Urinary bladder (tissue), 4 donors: ENCODE data around the gene SLC26A8. TPM values are rescaled to one million over a fixed set of nuclear protein-coding genes. Genes with fewer than 3 reads are reported as not detected.
"Not testable (repeated sequence)": the region's sequence is repeated elsewhere in the genome, so short reads cannot be mapped to it uniquely, and the experiment has no call there.

Experiments
- DNase-seq: peaks from one replicate; pipeline ENCODE4 v3.0.0-alpha.2; 2015; ENCODE audit errors: extremely low spot score
- H3K27ac ChIP-seq: one replicate; pipeline ENCODE4 v1.5.1; 2013; ENCODE audit warnings: low read depth, mild to moderate bottlenecking, moderate library complexity
- H3K36me3 ChIP-seq: one replicate; pipeline ENCODE4 v1.6.1; 2013; ENCODE audit warnings: mild to moderate bottlenecking, moderate library complexity; ENCODE audit not compliant: insufficient read depth
- H3K4me1 ChIP-seq: one replicate; pipeline ENCODE4 v1.6.1; 2013; ENCODE audit warnings: mild to moderate bottlenecking, moderate library complexity; ENCODE audit not compliant: insufficient read depth
- H3K4me3 ChIP-seq: one replicate; pipeline ENCODE4 v1.5.1; 2013; ENCODE audit warnings: low read depth, low read length
- WGBS: extraction: QIAGEN DNeasy Blood & Tissue Kit; methylation state at CpG from one replicate; pipeline ENCODE4 v1.1.7; 2013; 5-methylcytosine and 5-hydroxymethylcytosine counted together
- polyA plus RNA-seq: library from polyadenylated mRNA; stranded (reverse); fragments of 200-250 nt; gene quantifications from one replicate; pipeline ENCODE4 v1.2.3, GENCODE V29; 2013
- total RNA-seq: library from RNA; depleted of rRNA; stranded (reverse); fragments of >200 nt; gene quantifications from one replicate; pipeline ENCODE4 v1.2.3, GENCODE V29; 2014
- donor health status: healthy with polysubstance abuse.
- donor health status: healthy.

Gene SLC26A8
- total and polyA plus RNA-seq, 2 donors: 0.09 to 0.11 TPM

DNA sequence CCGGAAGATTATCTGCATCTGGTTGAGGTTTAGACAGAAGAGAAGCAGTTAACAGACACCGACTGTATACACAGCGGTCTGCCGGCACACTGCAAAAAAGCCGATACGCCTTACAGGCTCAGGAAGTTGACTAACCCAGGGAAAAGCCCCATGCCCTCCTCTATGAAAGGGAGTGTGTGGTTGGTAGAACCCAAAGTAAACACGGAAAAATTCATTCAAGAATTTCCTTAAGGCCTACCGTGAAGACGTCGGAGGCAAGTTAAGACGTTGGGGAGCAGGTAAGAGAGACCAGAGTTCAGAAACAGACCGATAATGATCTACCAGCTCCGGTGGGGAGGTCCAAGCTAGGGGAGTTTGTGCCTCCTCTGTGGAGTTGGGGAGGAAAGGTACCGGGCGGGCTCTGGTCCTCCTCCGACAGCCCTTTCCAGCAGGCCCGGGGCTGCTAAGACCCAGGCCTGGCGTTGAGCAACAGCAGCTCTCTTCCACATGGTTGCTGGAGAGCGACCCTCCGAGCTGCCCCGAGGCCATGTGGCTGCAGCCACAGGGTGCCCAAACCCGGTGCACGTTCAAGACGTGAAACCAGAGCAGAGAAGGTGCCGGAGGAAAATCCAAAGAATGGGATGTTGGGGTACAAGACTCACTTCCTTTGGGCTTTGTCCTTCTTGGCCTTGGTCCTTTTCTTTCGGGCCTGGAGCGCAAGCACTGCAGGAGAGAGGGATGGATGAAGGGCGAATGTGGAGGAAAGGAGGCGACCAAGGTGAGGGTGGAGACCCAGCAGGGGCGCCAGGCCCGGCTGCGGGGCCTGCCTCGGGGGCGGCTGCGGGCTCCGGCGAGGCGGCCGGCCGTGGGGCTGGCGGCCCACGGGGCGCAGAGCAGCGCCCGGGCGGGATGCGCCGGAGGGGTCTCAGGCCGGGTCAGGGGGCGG is 104.4 kb downstream of the SLC26A8 start:
- DNase-seq: no peak
- no peaks in the 10 kb centered on the region for H3K36me3 ChIP-seq
- H3K27ac ChIP-seq: peak overlapping the region; percentile 53
- 1% methylated on average over 50 of the region's 50 CpGs for WGBS
- no peaks in the 10 kb centered on the region for H3K4me1 ChIP-seq
- peak overlapping the region; percentile 99 for H3K4me3 ChIP-seq

DNA sequence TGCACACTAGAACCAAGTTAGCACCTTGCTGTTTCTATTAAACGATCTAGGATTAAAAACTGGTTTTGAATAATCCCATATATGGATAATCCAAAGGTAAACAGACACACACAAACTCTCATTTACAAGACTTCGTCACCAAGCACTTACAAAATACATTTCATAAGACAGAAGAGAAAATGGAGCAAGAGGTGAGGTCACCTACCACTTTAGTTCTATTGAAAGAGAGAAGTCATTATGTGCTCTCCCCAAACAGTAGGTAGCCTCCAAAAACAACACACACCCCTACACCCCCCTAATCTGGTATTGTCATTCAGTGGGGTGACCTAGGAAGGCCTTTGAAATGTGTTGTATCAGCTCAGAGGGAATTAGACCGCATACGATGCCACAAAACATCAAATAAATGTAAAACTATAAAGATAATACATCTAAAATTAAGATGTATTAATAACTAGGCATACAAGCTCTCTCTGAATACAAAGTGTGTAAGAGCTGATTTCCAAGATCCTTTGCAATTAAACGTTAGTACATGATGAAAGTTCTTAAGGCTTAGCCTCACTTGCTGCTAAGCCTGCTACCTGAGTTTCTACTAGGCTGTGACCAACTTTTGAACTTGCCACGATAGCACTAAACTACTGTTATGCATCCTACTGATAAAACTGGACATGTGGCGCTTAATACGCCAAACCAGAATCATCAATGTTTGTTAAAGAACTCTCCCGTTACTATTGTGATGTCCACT is 105.2 kb downstream of the SLC26A8 start:
- H3K4me1 ChIP-seq: no peaks in the 10 kb centered on the region
- H3K27ac ChIP-seq: peak overlapping the region; percentile 53
- H3K36me3 ChIP-seq: no peaks in the 10 kb centered on the region
- DNase-seq: no peak
- H3K4me3 ChIP-seq: peak overlapping the region; percentile 99
- WGBS: 28% methylated on average over 9 of the region's 9 CpGs

DNA sequence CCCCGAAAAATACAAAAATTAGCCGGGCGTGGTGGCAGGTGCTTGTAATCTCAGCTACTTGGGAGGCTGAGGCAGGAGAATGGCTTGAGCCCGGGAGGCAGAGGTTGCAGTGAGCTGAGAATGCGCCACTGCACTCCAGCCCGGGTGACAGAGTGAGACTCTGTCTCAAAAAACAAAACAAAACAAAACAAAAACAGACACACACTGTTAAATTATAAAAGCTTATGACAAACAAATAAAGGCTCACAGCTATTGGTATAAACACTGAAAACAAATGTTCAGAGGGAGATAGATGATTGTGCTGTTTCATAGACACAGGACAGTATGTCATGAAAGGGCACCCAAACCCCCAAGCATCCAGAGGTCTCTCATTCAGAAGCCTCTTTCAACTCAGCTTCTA is 107.5 kb downstream of the SLC26A8 start:
- H3K4me3 ChIP-seq, DNase-seq, H3K36me3 ChIP-seq, H3K4me1 ChIP-seq, H3K27ac ChIP-seq: not testable (repeated sequence)
- WGBS: 91% methylated on average over 6 of the region's 6 CpGs

DNA sequence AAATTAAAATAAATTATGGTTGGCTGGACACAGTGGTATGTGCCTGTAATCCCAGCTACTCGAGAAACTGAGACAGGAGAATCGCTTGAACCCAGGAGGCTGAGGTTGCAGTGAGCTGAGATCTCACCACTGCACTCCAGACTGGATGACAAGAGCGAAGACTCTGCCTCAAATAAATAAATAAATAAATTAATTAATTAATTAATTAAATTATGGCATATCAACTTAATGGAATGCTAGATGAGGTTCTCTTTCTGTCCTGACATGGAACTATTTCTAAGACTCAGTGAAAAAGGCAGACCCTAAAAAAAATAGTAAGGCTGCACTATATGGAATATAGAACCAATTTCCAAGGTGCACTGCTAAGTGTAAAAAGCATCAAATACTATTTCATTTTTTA is 108.4 kb downstream of the SLC26A8 start:
- Histone ChIP-seq H3K27ac (no peak overlapping the region), H3K4me3 (no peak overlapping the region), H3K36me3 (no peaks in the 10 kb centered on the region), H3K4me1 (no peaks in the 10 kb centered on the region)
- 93% methylated on average over 3 of the region's 3 CpGs for WGBS
- no peak for DNase-seq

DNA sequence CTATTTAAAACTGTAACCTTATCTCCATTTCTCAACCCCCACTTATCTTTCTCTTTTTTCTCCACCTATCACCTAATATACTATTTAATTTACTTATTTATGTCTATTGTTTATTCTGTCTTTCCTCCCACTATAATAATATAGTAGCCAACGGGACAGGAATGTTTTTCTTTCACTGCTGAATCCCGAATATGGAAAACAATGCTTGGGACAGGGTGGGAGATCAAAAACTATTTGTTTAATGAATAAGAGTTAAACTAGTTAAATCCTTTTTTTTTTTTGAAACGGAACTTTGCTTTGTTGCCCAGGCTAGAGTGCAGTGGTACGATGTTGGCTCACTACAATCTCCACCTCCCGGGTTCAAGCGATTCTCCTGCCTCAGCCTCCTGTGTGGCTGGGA is 109.9 kb downstream of the SLC26A8 start:
- no peak for DNase-seq
- 89% methylated on average over 6 of the region's 6 CpGs for WGBS
- no peak overlapping the region for H3K4me3 ChIP-seq
- no peaks in the 10 kb centered on the region for H3K36me3 ChIP-seq
- no peak overlapping the region for H3K27ac ChIP-seq
- no peaks in the 10 kb centered on the region for H3K4me1 ChIP-seq

DNA sequence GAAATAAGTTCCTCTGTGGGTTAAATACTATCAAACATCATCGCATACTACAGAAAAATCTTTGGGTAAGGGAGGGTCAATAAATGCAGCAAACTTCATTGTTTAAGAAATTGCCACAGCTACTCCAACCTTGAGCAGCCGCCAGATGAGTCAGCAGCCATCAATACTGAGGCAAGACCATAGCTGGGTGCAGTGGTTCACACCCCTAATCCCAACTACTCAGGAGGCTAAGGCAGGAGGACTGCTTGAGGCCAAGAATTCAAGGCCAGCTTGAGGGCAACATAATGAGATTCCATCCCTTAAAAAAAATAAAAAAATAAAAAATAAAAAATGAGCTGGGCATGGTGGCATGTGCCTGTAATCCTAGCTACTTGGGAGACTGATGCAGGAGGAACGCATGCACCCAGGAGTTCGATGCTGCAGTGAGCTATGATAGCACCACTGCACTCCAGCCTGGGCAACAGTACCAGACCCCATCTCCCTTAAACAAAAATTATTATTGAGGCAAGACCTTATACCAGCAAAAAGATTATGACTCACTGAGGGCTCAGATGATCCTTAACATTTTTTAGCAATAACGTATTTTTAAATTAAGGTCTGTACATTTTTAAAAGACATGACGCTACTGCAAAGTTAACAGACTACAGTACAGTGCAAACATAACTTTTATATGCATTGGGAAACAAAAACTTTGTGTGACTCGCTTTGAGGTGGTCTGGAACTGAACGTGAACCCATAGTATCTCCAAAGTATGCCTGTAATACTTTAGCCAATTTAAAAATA is 112.4 kb downstream of the SLC26A8 start:
- 93% methylated on average over 8 of the region's 8 CpGs for WGBS
- no peak for DNase-seq
- Histone ChIP-seq H3K4me1 (no peaks in the 10 kb centered on the region), H3K27ac (no peak overlapping the region), H3K4me3 (no peak overlapping the region), H3K36me3 (peaks cover 1% of the 10 kb centered on the region)

DNA sequence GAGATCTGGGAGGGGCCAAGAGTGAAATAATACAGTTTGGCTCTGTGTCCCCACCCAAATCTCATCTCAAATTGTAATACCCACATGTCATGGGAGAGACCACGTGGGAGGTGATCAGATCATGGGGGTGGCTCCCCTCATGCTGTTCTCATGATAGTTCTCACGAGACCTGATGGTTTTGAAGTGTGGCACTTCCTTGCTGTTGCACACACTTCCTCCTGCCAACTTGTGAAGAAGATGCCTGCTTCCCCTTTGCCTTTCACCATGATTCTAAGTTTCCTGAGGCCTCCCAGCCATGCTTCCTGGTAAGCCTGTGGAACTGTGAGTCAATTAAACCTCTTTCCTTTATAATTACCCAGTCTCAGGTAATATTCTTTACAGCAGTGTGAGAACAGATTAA is 114.9 kb downstream of the SLC26A8 start:
- not testable (repeated sequence) for H3K4me1 ChIP-seq

DNA sequence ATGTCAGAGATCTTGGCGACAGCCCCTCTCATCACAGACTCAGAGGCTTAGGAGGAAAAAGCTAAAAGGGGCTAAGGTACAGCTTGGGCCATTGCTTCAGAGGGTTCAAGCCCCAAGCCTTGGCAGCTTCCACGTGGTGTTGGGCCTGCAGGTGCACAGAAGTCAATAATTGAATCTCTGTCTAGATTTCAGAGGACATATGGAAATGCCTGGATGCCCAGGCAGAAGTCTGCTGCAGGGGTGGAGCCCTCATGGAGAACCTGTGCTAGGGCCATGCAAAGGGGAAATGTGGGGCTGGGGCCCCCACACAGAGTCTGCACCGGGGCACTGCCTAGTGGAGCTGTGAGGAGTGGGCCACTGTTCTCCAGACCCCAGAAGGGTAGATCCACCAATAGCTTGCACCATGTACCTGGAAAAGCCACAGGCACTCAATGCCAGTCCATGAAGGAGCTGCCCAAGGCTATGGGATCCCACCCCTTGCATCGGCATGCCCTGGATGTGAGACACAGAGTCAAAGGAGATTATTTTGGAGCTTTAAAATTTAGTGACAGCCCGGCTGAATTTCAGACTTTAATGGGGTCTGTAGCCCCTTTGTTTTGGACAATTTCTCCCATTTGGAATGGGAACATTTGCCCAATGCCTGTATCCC is 115.6 kb downstream of the SLC26A8 start:
- 99% methylated on average over 5 of the region's 5 CpGs for WGBS

More for the DNA sequence above, 114.9 kb downstream of the SLC26A8 start:
- not testable (repeated sequence) for H3K36me3 ChIP-seq, H3K4me3 ChIP-seq, DNase-seq, H3K27ac ChIP-seq
- WGBS: 97% methylated on average over 2 of the region's 2 CpGs

DNA sequence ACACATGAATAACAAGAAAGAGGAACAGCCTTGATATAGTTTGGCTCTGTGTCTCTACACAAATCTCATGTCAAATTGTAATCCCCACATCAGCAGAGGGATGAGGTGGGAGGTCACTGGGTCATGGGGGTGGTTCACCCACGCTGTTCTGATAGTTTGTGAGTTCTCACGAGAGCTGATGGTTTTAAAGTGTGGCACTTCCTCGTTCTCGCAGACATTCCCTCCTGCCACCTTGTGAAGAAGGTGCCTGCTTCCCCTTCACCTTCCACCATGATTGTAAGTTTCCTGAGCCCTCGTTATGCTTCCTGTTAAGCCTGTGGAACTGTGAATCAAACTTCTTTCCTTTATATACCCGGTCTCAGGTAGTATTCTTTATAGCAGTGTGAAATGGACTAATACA is 116.7 kb downstream of the SLC26A8 start:
- DNase-seq: no peak
- H3K4me3 ChIP-seq: no peak overlapping the region
- H3K36me3 ChIP-seq: peaks cover 1% of the 10 kb centered on the region
- 82% methylated on average over 6 of the region's 6 CpGs for WGBS
- no peaks in the 10 kb centered on the region for H3K4me1 ChIP-seq
- no peak overlapping the region for H3K27ac ChIP-seq

More for the DNA sequence above, 115.6 kb downstream of the SLC26A8 start:
- DNase-seq, H3K4me3 ChIP-seq, H3K4me1 ChIP-seq, H3K36me3 ChIP-seq, H3K27ac ChIP-seq: not testable (repeated sequence)

DNA sequence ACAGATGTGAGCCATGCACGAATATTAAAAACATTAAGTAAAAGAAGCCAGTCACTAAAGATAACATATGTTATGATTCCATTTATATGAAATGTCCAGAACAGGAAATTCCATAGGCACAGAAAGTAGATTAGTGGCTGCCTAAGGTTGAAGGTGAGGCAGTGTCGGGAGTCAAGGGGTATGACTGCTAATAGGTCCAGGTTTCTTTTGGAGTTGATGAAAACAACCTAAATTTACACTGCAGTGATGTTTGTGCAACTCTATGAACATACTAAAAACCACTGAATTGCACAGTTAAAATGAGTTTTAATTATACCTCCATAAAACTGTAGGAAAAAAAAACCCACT is 118.0 kb downstream of the SLC26A8 start:
- peaks cover 1% of the 10 kb centered on the region for H3K36me3 ChIP-seq
- 61% methylated on average over 2 of the region's 2 CpGs for whole genome bisulfite sequencing

DNA sequence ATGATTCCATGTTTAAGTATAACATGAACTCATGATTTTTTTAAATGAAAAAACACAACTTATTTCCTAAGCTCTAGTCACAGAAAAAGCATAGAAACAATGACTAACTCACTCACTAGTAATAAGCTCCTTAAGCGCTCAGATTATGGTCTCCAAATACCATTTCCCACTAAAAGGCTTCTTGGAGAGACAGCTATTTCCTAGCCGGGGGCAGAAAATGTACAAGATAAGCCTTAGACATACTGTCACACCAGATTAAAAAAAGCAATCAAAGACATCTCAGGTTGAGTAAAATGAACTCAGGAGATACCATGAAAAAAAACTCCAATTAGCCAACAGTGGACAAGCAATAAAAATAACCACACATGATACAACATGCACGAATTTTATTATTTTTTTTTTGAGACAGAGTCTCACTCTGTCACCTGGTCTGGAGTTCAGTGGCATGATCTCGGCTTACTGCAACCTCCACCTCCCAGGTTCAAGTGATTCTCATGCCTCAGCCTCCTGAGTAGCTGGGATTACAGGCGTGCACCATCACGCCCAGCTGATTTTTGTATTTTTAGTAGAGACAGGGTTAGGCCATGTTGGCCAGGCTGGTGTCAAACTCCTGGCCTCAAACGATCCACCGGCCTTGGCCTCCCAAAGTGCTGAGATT is 118.5 kb downstream of the SLC26A8 start:
- Histone ChIP-seq H3K36me3 (peaks cover 1% of the 10 kb centered on the region), H3K27ac (no peak overlapping the region), H3K4me3 (no peak overlapping the region), H3K4me1 (no peaks in the 10 kb centered on the region)
- 71% methylated on average over 8 of the region's 8 CpGs for WGBS
- no peak for DNase-seq

More for the DNA sequence above, 118.0 kb downstream of the SLC26A8 start:
- no peak for DNase-seq
- Histone ChIP-seq H3K4me1 (no peaks in the 10 kb centered on the region), H3K4me3 (no peak overlapping the region), H3K27ac (no peak overlapping the region)

DNA sequence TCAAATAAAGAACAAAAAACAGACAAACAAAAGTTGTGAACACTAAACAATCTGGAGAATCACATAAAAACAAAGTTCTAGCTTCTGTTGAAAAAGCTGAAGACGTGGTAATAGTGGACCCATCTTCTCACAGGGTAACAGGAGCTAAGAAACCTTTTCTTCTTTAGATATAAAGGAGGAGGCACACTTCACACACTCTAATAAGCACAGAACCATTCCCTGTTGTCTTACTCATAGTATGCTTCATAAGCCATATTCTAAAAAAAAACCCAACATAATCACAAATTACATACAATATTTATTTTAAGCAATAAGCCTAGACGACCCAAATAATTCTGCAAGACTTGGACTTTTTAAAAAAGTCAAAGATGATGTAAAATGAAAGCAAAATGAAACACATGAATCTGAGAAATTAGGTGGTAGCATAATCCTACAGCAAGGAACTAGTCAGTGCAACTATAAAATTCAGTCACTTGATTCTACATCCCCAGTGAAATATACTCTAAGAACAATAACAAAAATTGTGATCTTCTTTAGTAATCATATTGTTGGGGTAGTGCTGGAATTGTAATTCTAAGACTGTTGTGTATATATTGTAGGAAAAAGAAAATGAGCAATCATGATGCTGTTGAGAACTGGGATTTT is 119.2 kb downstream of the SLC26A8 start:
- no peak overlapping the region for H3K4me3 ChIP-seq
- H3K27ac ChIP-seq: no peak overlapping the region
- WGBS: 57% methylated on average over 2 of the region's 2 CpGs
- no peaks in the 10 kb centered on the region for H3K4me1 ChIP-seq
- H3K36me3 ChIP-seq: peaks cover 1% of the 10 kb centered on the region
- no peak for DNase-seq
